CD4-positive, alpha-beta memory T cell (primary cell): ENCODE measurements around the gene PDAP1. TPM values are rescaled to one million over a fixed set of nuclear protein-coding genes. Genes with fewer than 3 reads are reported as not detected.

Experiments used
- CTCF ChIA-PET: fragments of 350-600 bp; sonication (Branson Sonifier 250); formaldehyde crosslinking; loops from one replicate; lab custom pipeline; 2021; ENCODE audit warnings: inconsistent platforms; ENCODE audit not compliant: partially characterized antibody; lab: Charles Lee
- POLR2A ChIA-PET: fragments of 350-600 bp; sonication (Branson Sonifier 250); formaldehyde crosslinking; loops from one replicate; lab custom pipeline; 2021; ENCODE audit not compliant: partially characterized antibody; lab: Charles Lee
- DNase-seq, 5 donors: peaks; one replicate each; pipeline versions ENCODE4 v3.0.0 to v3.0.0-alpha.2; 2020 to 2022; ENCODE audit warnings: mixed read lengths in 1 of 5
- H3K27ac ChIP-seq: one replicate; pipeline ENCODE4 v1.7.0; 2013; ENCODE audit warnings: low read depth, low read length
- H3K27me3 ChIP-seq: 2 replicates; pipeline ENCODE4 v1.7.0; 2013; ENCODE audit warnings: mild to moderate bottlenecking, low read length, moderate library complexity; ENCODE audit not compliant: insufficient read depth
- H3K36me3 ChIP-seq: 2 replicates; pipeline ENCODE4 v1.7.0; 2013; ENCODE audit warnings: mild to moderate bottlenecking, low read length, moderate library complexity; ENCODE audit not compliant: insufficient read depth
- H3K4me1 ChIP-seq: 2 replicates; pipeline ENCODE4 v1.7.0; 2013; ENCODE audit warnings: mild to moderate bottlenecking, low read length, moderate library complexity; ENCODE audit not compliant: insufficient read depth
- H3K4me3 ChIP-seq, 2 donors: one replicate each; pipeline ENCODE4 v1.7.0; 2013; ENCODE audit warnings: low read length in 2 of 2, mild to moderate bottlenecking in 1 of 2
- H3K9me3 ChIP-seq, 2 donors: one replicate each; pipeline ENCODE4 v1.7.0; 2013; ENCODE audit warnings: low read length in 2 of 2, control low read depth in 1 of 2; ENCODE audit not compliant: control insufficient read depth in 1 of 2
- H3K27ac Mint-ChIP-seq, 7 donors: one replicate each; pipeline ENCODE4 v1.8.0; 2020 to 2021; ENCODE audit warnings: mixed read lengths in 7 of 7, mild to moderate bottlenecking in 6 of 7, inconsistent platforms in 3 of 7, moderate library complexity in 3 of 7
- H3K27me3 Mint-ChIP-seq, 2 donors: one replicate each; pipeline ENCODE4 v1.8.0; 2020 to 2021; ENCODE audit warnings: mixed read lengths in 2 of 2
- H3K36me3 Mint-ChIP-seq, 2 donors: one replicate each; pipeline ENCODE4 v1.8.0; 2020 to 2021; ENCODE audit warnings: mixed read lengths in 2 of 2, inconsistent platforms in 1 of 2, mild to moderate bottlenecking in 1 of 2
- H3K4me1 Mint-ChIP-seq, 4 donors: one replicate each; pipeline ENCODE4 v1.8.0; 2020 to 2021; ENCODE audit warnings: mixed read lengths in 4 of 4, mild to moderate bottlenecking in 1 of 4
- H3K4me3 Mint-ChIP-seq, 8 donors: one replicate each; pipeline ENCODE4 v1.8.0; 2020 to 2021; ENCODE audit warnings: mixed read lengths in 8 of 8, mild to moderate bottlenecking in 7 of 8, moderate library complexity in 6 of 8, inconsistent platforms in 3 of 8
- H3K9me3 Mint-ChIP-seq, 8 donors: one replicate each; pipeline ENCODE4 v1.8.0; 2020 to 2021; ENCODE audit warnings: mixed read lengths in 8 of 8, mild to moderate bottlenecking in 5 of 8, inconsistent platforms in 3 of 8, moderate library complexity in 1 of 8
- intact Hi-C: fragments of 100-400 bp; cut with micrococcal nuclease; formaldehyde crosslinking; loops from one replicate; pipeline ENCODE4 v1.15.1; 2023
- polyA plus RNA-seq, 2 donors: library from polyadenylated mRNA; unstranded; fragments of 300-500 nt; fragmentation: Illumina TruSeq; gene quantifications; one replicate each; pipeline ENCODE4 v1.2.3, GENCODE V29; 2021
- total RNA-seq, 2 experiments: library from RNA; stranded (reverse); gene quantifications; one replicate each; pipeline ENCODE4 v1.2.3, GENCODE V29; 2021

PDAP1 gene
- total and polyA plus RNA-seq, 4 experiments from 2014 or later: 21.5 to 67.0 (median 46.9) TPM

- H3K4me1 Mint-ChIP-seq: peaks cover 19 to 51% (median 32%) of the 10 kb centered on the region in 4 donors
- intact Hi-C loops: loop anchor here (1.0 to 5.0 kb wide), 5 partner anchors 18 to 233 kb away; partner anchors contain the start of genes BUD31, CPSF4, PDAP1 and PTCD1
These were observed 33.2 kb downstream of the PDAP1 start for GRCh38 chr7:99375070-99375807.

DNA sequence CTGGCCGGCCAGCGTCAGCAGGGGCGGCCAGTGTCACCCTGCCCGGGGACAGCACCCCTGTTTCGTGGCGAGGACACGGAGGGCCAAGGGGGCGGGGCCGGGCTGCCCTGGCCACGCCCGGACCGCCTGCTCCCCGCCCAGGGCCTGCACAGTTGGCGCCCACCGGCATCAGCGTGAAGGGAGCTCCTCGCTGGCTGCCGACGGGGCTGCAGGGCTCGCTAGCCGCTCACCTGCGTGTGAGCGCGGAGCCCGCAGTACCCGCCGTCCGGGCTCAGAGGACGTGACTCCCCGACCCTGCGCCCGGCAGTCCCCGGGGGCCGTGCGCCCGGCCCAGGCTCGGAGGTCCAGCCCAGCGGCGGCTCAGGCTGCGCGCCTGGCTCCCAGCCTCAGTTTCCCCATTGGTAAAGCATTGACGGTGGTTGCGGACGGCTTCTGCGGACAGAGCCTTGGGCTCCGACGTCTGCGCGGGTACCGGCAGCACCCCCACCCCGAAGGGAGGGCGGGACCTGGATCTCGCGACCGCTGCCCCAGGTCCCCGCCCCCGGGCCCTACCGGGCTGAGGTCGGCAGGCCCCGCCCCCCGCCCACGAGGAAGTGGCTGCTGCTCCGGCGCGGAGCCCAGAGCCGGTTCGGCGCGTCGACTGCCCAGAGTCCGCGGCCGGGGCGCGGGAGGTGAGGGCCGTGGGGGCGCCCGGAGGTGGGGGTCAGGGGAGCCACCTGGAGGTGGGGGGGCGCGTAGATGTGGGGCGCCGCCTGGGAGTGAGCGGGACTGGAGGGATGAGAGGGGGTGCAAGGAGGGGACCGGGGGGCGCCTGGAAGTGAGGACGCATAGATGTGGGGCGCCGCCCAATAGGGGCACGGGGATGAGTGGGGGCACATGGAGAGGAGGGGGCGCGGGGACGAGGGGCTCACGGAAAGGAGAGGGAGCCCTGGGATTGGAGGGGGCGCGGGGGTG, 34.0 kb downstream of the PDAP1 start, which contains the start of gene ARPC1B:
TSS of gene ARPC1B (plus strand) at position 620 of the 954 bp plus-strand sequence. CDS start 10,985 bp downstream, outside the sequence.
- CTCF ChIA-PET: interaction anchor here (1.0 to 1.5 kb wide), 5 partner anchors 10 to 19 kb away, joined by 3 to 7 read pairs (median 3); no protein-coding TSS in a partner anchor

More at GRCh38 chr7:99375070-99375807, 33.2 kb downstream of the PDAP1 start:
- Mint-ChIP-seq H3K27ac (peak overlapping the region; percentile 87 to 100 (median 98)), H3K4me3 (peak overlapping the region; percentile 79 to 87 (median 81)), H3K36me3 (peaks cover 13 to 29% of the 10 kb centered on the region in 2 donors), H3K9me3 (no peaks in the 10 kb centered on the region), H3K27me3 (no peaks in the 10 kb centered on the region)
- H3K9me3 ChIP-seq: no peaks in the 10 kb centered on the region
- H3K4me1 ChIP-seq: peaks cover 52% of the 10 kb centered on the region
- peaks cover 14% of the 10 kb centered on the region for H3K36me3 ChIP-seq
- CTCF ChIA-PET: interaction anchor here (1.0 to 1.5 kb wide), 2 partner anchors 12 to 19 kb away, joined by 3 read pairs; no protein-coding TSS in a partner anchor
- no peaks in the 10 kb centered on the region for H3K27me3 ChIP-seq
- peak overlapping the region; percentile 87 for H3K27ac ChIP-seq
- POLR2A ChIA-PET: interaction anchor here (0.7 to 12.5 kb wide), 16 partner anchors 9 to 1054 kb away, joined by 3 to 130 read pairs (median 6); partner anchors contain the start of genes BUD31, MEPCE, PDAP1 and ZCWPW1
- peak; percentile 62 to 78 (median 68) for DNase-seq
- peak overlapping the region; percentile 36 to 82 for H3K4me3 ChIP-seq

GRCh38 chr7:99373091-99374066, 35.0 kb downstream of the PDAP1 start:
- Mint-ChIP-seq H3K4me3 (peak overlapping the region; percentile 71 to 83 (median 78)), H3K27me3 (no peaks in the 10 kb centered on the region), H3K9me3 (no peaks in the 10 kb centered on the region), H3K27ac (peak overlapping the region; percentile 50 to 100 (median 84)), H3K4me1 (peaks cover 8 to 35% (median 18%) of the 10 kb centered on the region in 4 donors), H3K36me3 (peaks cover 6 to 26% of the 10 kb centered on the region in 2 donors)
- H3K9me3 ChIP-seq: no peaks in the 10 kb centered on the region
- intact Hi-C loops: loop anchor here (2.0 kb wide), 3 partner anchors 19 to 131 kb away; partner anchors contain the start of genes CPSF4, PTCD1 and ZKSCAN5
- H3K4me1 ChIP-seq: peaks cover 34% of the 10 kb centered on the region
- peak overlapping the region; percentile 87 for H3K27ac ChIP-seq
- peaks cover 14% of the 10 kb centered on the region for H3K36me3 ChIP-seq
- peak overlapping the region; percentile 73 to 82 for H3K4me3 ChIP-seq
- POLR2A ChIA-PET: interaction anchor here (1.1 to 12.5 kb wide), 5 partner anchors 13 to 185 kb away, joined by 4 to 130 read pairs (median 16); partner anchors contain the start of genes ARPC1A, BUD31 and PDAP1
- no peak for DNase-seq
- CTCF ChIA-PET: interaction anchor here (1.1 to 1.5 kb wide), 6 partner anchors 11 to 34 kb away, joined by 3 to 7 read pairs (median 3); no protein-coding TSS in a partner anchor
- H3K27me3 ChIP-seq: no peaks in the 10 kb centered on the region

More for the DNA sequence above, 34.0 kb downstream of the PDAP1 start, which contains the start of gene ARPC1B:
- no peaks in the 10 kb centered on the region for H3K9me3 Mint-ChIP-seq
- H3K4me3 Mint-ChIP-seq: peak within 1 kb of the TSS; percentile 79 to 87 (median 81)
- H3K27me3 ChIP-seq: no peaks in the 10 kb centered on the region
- H3K9me3 ChIP-seq: no peaks in the 10 kb centered on the region
- POLR2A ChIA-PET: interaction anchor here (1.1 to 12.5 kb wide), 11 partner anchors 10 to 1055 kb away, joined by 4 to 130 read pairs (median 7); partner anchors contain the start of genes ARPC1A, BUD31, MEPCE and PDAP1
- no peaks in the 10 kb centered on the region for H3K27me3 Mint-ChIP-seq
- peaks cover 44% of the 10 kb centered on the region for H3K4me1 ChIP-seq
- peak; percentile 81 to 88 (median 81) for DNase-seq
- H3K36me3 ChIP-seq: peaks cover 14% of the 10 kb centered on the region
- peak within 1 kb of the TSS; percentile 73 to 82 for H3K4me3 ChIP-seq
- peak within 1 kb of the TSS; percentile 87 for H3K27ac ChIP-seq
- H3K4me1 Mint-ChIP-seq: peaks cover 13 to 42% (median 25%) of the 10 kb centered on the region in 4 donors
- peak within 1 kb of the TSS; percentile 87 to 100 (median 98) for H3K27ac Mint-ChIP-seq
- H3K36me3 Mint-ChIP-seq: peaks cover 12 to 29% of the 10 kb centered on the region in 2 donors
- intact Hi-C loops: loop anchor here (1.0 to 5.0 kb wide), 5 partner anchors 18 to 232 kb away; partner anchors contain the start of genes BUD31, CPSF4, PDAP1 and PTCD1

GRCh38 chr7:99372275-99373090, 35.9 kb downstream of the PDAP1 start:
- H3K27me3 ChIP-seq: no peaks in the 10 kb centered on the region
- H3K36me3 ChIP-seq: peaks cover 7% of the 10 kb centered on the region
- Mint-ChIP-seq H3K9me3 (no peaks in the 10 kb centered on the region), H3K4me3 (peak overlapping the region in 7 of 8 donors; percentile 63 to 83 (median 78)), H3K36me3 (peaks cover under 1 to 21% of the 10 kb centered on the region in 2 donors), H3K27me3 (no peaks in the 10 kb centered on the region), H3K4me1 (peaks cover 6 to 26% (median 14%) of the 10 kb centered on the region in 4 donors), H3K27ac (peak overlapping the region in 6 of 7 donors; percentile 46 to 100 (median 76))
- intact Hi-C loops: no loop called here
- DNase-seq: no peak
- H3K27ac ChIP-seq: no peak overlapping the region
- H3K4me1 ChIP-seq: peaks cover 25% of the 10 kb centered on the region
- ChIA-PET CTCF (interaction anchor here (0.6 to 1.5 kb wide), 4 partner anchors 8 to 35 kb away, joined by 3 to 5 read pairs (median 4); no protein-coding TSS in a partner anchor), POLR2A (interaction anchor here (2.1 to 12.5 kb wide), 2 partner anchors 8 to 36 kb away, joined by 6 to 130 read pairs; partner anchors contain the start of genes BUD31 and PDAP1)
- no peaks in the 10 kb centered on the region for H3K9me3 ChIP-seq
- no peak overlapping the region for H3K4me3 ChIP-seq

DNA sequence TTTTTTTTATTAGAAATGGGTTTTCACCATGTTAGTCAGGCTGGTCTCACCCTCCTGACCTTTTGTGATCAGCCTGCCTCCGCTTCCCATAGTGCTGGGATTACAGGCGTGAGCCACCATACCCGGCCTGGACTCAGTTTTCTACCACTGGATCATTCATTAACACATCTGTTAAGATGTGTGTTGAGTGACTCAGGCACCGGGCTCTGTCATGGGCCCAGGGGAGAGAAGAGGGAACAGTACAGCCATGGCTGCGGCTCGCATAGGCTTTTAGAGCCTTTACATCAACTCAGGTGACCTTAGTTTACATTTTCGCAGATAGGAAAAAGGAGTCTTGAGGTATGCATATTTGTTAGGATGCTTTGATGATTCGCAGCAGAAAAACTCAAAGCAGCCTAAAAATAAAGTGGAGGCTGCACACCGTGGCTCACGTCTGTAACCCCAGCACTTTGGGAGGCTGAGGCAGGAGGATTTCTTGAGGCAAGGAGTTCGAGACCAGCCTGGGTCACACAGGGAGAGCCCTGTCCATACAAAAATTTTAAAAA, 36.9 kb downstream of the PDAP1 start:
- Mint-ChIP-seq H3K4me1 (peaks cover 3 to 17% (median 8%) of the 10 kb centered on the region in 4 donors), H3K9me3 (no peaks in the 10 kb centered on the region), H3K36me3 (peaks cover 5 to 20% of the 10 kb centered on the region in 2 donors), H3K27ac (peak overlapping the region in 4 of 7 donors; percentile 12 to 67 (median 44)), H3K27me3 (no peaks in the 10 kb centered on the region), H3K4me3 (no peak overlapping the region)
- peaks cover 9% of the 10 kb centered on the region for H3K36me3 ChIP-seq
- peaks cover 14% of the 10 kb centered on the region for H3K4me1 ChIP-seq
- CTCF ChIA-PET: interaction anchor here (1.0 to 1.5 kb wide), 2 partner anchors 9 to 15 kb away, joined by 3 to 4 read pairs; no protein-coding TSS in a partner anchor
- no peak overlapping the region for H3K27ac ChIP-seq
- H3K4me3 ChIP-seq: no peak overlapping the region
- no peak for DNase-seq
- POLR2A ChIA-PET: interaction anchor here (1.1 to 12.5 kb wide), 3 partner anchors 9 to 187 kb away, joined by 4 to 130 read pairs (median 6); partner anchors contain the start of genes BUD31, PDAP1 and ZNF655
- no peaks in the 10 kb centered on the region for H3K9me3 ChIP-seq
- no peaks in the 10 kb centered on the region for H3K27me3 ChIP-seq
- intact Hi-C loops: no loop called here
